Activated CD4-positive, CD25-positive, alpha-beta regulatory T cell (primary cell): ENCODE data around the gene NOTCH4.
"Not testable (repeated sequence)": the region's sequence is repeated elsewhere in the genome, so short reads cannot be mapped to it uniquely, and the experiment has no call there.

Experiments
- DNase-seq, 4 experiments: peaks; one replicate each; lab custom pipeline; 2025; lab: John Stamatoyannopoulos, UW

NOTCH4 gene

DNA sequence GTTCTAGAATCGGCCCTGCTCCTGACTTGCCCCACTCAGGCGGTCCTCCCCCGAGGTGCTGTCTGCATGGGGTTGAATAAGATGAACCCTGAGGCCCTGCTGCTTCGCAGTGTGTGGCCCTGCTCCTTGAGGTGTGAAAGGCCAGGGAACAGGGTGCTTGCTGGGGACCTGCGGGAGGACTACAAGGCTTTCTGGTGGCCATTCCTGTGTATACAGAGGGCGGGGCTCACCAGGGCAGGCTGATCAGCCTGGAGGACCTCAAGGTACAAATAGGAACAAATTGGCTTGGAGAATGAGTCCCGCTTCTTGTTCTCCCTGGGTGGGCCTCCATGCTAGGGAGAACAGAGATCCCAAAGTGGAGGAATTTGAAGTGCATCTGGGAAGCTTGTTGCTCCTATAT lies 5.7 kb downstream of the NOTCH4 start:
- no peak for DNase-seq

DNA sequence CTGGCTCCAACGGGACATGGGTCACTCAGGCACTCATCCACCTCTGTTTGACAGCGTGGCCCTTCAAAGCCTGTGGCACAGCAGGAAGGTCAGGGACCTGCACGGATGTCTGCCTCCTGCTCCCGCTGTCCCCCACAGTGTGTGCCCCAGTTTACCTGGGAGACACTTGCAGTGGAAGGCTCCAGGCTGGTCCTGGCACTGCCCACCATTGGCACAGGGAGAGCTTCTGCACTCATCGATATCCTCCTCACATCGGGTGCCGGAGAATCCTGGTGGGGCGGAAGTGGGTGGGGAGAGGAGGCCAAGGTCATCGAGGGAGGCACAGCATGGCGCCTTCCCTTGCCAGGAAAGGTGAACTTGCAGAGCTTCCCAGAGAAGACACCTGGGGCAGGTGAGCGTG lies 6.9 kb downstream of the NOTCH4 start:
- no peak for DNase-seq

DNA sequence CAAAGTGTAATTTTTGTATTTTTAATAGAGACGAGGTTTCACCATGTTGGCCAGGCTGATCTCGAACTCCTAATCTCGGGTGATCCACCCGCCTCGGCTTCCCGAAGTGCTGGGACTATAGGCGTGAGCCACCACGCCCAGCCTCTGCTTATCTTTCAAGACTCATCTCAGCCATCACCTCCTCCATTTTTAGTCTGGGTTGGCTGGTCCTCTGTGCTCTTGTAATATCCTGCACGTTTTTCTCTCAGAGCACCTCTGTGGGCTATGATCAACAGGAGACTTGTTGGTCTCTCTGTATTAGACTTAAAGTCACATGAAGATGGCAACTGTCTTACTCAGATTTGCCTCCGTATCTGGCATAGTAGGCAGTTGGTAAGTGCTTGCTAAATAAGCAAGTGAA lies 7.6 kb downstream of the NOTCH4 start:
- DNase-seq = no peak

DNA sequence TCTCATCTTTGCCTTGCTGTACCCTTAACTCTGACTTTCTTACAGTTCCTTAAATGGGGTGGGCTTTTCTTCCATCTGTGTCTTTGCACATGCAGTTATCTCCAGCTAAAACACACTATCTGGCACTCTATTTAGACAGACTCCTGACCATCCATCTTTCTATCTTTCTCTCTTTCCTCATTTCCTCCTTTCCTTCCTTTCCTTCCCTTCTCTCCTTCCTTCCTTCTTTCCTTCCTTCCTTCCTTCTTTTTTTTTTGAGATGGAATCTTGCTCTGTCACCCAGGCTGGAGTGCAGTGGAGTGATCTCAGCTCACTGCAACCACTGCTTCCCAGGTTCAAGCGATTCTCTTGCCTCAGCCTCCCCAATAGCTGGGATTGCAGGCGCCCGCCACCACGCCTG lies 8.2 kb downstream of the NOTCH4 start:
- DNase-seq = no peak

DNA sequence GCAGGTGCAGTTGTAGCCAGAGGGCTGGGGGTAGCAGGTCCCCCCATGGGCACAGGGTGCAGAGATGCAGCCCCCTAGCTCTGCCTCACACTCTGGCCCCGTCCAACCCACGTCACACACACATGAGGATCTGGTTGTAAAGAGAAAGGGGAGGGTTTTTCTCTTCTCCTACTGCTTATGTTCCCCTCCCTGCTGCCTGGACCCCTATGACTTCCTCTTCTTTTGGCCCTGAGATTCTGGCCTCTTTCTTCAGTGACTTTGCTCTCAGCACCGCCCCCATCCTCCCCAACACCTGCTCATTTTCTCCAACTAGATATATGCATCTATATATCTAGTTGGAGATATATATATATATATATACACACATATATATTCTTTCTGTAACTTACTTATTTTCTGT lies 9.7 kb downstream of the NOTCH4 start:
- DNase-seq = no peak

DNA sequence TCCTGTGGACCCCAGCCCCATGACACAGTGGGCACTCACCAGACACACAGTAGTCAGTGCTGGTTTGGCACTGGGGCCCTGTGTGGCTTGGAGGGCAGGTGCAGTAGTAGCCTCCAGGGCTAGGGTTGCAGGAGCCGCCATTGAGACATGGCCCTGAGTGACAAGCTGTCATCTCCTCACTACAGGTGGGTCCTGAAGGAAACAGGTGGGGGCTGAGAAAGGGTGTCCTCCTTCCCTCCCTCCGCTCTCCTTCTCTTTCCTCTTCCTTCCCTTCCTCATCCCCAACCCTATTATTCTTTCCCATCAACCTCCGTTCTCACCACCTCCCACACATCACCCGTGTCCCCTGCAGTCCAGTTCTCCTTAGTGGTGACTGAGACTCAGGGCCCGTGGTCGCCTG lies 10.2 kb downstream of the NOTCH4 start:
- no peak for DNase-seq

DNA sequence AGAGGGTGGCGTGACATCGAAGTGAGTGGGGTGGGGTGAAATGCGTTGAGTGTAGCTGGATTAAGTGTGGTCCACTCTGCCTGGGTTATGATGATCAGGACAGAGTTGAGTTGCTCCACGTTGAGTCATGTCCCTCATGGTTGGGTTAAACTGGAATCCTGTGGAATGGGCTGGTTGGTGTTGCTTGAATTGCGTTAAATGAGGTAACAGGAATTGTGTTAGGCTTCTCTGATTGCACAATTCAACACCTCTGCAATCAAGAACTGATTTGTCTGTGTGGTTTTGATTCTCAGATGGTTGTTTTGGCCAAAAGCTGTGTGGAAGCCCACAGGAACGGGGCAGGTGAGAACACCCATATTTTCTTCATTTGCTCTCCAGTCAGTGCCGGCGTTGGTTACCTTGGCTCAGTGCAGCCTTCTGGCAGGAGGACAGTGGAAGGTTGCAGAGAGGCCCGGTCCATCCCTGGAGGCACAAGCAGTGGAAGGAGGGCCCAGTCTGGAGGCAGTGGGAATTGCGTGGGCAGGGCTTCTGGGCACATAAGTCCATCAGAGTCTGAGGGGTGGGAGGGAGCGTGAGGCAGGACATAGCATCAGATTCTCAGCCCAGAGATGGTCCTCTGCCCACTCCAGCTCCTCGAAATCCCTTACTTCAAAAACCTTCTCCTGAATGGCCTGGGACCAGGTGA lies 11.6 kb downstream of the NOTCH4 start:
- DNase-seq = no peak

DNA sequence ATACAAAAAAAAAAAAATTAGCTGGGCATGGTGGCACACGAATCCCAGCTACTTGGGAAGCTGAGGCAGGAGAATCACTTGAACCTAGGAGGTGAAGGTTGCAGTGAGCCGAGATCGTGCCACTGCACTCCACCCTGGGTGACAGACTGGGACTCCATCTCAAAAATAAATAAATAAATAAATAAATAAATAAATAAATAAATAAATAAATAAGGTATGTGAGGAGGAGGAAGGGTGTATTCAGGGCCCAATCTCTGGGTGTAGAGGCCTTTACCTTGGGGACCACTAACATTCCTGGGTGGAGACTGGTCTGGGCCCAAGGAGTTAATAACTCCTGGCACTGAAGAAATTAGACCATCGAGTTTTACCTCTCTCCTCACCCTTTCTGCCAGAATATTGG lies 12.4 kb downstream of the NOTCH4 start:
- not testable (repeated sequence) for DNase-seq

DNA sequence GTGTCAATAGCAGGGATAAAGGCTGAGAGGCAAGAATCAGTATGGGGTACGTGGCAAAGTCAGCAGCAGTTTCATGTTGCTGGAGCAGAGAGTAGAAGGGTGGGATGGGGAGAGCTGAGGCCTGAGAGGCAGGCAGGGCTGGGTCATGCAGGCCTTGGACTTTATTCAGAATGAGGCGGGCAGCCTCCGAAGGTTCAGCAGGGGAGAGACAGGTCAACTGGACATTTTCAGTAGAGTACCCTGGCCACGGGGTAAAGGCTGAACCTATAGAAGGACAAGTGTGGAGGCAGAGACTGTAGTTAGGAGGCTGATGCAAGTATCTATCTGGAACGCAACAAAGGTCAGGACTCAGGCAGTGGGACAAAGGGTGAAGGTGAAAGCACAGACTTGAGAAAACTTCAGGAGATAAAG lies 13.7 kb downstream of the NOTCH4 start:
- DNase-seq = no peak

DNA sequence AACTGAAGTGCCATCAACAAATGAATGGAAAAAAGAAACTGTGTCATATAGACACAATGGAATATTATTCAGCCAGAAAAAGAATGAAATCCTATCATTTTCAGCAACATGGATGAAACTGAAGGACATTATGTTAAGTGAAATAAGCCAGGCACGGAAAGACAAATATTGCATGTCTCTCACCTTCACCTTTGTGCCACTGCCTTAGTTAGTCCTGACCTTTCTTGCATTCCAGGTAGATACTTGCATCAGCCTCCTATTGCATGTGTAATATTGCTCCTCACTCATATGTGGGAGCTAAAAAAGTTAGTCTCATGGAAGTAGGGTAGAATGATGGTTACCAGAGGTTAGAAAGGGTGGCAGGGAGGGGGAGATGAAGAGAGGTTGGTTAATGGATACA lies 14.9 kb downstream of the NOTCH4 start:
- no peak for DNase-seq

DNA sequence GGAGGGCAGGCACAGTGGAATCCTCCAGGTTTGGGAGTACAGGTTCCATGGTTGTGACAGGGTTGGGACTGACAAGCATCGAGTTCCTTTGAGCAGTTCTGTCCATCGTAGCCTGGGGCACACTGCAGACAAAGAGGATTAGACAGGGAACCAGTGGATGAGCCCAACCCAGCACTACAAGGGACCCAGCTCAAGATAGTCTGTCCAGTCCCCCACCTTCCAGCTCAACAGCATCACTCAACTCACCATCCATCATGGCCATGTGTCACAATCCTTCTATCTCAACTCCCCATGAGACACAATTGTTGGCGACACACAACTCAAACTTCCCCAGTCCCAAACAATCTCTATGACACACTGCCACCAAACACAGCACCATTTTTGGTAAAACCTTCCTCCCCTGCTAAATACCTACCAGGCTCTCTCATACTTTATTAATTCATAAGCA lies 19.6 kb downstream of the NOTCH4 start:
- DNase-seq = no peak

DNA sequence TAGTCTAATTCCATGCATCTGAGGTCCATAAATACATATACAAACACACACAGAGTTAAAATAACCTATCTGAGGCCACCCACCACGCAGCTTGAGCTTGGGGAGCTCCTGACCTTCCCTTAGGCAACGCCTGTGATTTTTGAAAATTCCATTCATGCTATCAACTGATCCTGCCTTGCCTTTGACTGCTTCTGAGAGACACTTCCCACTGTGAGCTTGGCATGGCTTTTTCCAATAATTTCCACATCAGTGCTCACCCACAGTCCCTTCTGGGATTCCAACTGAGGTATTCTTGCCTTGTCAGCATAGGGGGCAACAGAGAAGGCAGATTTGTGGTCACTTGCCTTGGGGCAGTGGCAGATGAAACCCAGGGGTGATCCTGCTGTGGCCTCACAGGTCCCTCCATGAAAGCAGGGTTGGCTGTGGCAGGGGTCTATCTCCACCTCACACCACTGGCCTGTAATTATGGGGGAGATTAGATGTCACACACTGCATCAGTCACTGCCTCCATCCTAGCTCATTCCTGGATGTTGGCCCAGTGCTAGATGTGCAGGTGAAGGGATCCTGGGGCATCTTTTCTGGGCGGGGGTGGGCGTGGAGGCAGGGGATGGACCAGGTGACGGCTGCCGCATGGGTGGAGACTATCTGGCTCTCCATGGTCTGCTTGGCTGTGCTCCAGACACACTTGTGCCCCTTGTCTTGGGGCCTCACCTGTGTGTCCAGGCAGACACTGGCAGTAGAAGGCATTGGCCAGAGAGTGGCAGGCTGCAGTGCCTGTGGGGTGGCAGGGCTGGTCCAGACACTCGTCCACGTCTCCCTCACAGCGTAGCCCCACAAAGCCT lies 20.2 kb downstream of the NOTCH4 start:
- no peak for DNase-seq

DNA sequence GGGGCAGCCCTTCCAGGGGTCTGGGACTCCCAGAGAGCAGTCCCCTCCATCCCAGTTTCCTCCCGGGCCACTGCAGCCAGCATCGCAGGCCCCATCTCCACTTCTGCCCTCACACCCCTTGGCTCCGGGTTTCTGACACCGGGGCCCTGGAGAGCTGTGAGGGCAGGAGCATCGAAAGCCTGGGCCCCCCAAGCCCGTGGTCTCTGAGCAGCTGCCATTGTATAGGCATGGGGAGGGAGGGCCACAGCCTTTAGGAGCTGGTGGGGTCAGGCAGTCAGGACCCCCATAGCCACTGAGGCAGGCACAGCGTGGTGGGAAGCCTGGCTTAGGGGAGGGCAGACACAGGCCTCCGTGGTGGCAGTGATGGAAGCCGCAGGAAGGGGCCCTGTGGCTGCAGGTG lies 21.7 kb downstream of the NOTCH4 start:
- DNase-seq = no peak

DNA sequence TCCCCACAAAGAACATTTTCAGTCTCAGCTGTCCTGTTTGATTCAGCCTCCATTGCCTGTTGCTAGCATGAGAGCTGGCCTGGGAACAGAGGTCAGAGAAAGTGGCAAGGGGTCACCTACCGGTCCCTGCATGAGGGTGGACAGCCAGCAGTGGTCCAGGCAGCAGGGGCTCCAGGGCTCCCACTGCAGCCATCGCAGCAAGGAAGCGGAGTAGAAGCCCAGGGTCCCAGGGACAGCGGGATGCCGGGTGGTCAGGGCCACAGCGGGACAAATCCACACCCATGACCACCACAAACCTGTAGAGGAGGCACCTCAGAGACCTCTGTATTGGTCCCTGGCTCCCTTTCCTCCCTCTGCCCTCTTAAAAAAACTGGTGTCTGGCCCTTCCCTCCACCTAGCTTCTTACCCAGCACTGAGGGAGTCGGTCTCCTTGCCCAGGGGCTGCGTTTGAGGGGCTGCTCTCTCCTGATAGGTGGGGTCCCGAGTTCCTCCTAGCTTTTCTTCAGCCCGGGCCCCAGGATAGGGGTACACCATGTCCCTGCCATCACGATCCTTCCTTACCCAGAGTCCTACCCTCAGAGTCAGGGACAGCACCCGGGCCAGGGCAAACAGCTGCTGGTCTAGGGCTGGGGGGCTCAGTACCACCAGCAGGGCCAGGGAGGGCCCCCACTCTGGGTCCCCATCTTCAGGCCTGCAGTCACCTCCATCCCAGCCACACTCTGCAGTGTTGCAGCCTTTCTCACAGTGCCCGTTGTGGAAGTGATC lies 23.0 kb downstream of the NOTCH4 start:
- DNase-seq = no peak

DNA sequence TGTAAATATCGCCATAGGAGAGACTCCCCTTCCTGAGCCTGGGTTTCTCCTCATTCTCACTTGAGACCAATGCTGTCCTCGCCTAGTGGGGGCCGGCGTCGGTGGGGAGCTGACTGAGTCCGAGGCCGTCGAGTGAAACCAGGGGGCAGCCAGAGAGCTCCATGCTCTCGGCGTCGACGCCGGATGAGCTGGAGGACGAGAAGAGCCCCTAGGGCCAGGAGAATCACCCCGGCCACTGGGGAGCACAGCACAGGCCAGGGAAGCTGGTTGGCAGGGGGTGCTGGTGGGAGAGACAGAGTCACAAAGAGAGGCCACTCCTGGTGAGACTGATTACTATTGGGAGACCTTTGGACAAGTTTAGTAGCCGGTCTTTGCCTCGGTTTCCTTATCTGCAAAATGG lies 25.0 kb downstream of the NOTCH4 start:
- no peak for DNase-seq

DNA sequence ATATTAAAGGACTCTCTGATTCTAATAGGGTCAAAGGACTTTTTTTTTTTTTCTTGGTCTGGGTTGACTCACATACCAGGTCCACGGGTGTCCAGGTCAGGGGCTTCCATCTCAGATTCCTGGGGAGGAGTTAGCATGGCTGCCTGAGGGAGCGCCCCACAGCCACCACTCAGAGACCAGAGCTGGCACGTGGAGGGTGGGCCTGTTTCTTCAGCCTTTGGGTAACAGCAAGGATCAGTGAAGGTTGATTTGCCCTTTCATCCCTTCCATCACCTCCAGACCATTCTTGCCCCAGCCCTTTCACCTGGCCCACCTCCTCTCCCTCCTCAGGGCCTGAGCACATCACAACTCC lies 25.5 kb downstream of the NOTCH4 start:
- DNase-seq = no peak

DNA sequence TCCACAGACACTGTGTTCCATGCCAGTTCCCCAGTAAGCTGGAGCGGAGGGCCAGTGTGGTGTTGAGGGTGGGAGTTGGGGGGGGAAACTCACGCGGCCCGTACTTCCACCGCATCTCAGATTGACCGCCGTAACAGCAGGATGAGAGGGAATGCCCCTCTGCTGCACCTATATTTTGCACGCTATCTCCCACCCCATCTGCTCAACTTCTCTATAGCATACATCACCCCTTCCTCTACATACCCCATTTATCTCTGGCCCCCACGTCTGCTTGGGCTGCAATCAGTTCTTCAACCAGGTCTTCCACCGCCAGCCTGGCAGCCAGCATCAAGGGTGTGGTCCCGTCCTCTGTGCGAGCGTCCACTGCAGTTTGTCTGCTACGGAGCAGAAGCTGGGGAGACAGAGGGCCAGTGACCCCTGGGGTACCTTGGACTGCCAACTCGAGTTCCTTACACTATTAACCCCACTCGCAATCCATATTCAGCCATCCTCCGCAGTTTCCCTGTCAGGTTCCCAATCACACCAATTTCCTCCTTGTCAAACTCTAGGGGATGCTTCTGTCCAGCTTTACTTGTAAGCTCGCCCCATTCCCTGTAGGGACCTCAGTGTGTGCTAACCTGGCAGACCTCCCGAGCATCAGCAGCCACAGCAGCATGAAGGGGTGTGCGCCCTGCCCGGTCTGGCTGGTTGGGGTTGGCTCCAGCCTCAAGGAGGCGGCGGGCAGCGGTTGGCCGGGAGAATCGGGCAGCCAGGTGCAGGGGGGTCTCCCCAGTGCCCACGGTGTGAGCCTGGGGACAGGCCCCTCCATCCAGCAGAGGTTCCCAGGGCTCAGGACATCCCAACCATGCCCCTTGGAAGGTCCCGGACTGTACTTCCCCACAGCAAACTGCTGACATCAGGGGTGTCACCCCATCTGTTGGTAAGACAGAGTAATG lies 26.9 kb downstream of the NOTCH4 start:
- no peak for DNase-seq

DNA sequence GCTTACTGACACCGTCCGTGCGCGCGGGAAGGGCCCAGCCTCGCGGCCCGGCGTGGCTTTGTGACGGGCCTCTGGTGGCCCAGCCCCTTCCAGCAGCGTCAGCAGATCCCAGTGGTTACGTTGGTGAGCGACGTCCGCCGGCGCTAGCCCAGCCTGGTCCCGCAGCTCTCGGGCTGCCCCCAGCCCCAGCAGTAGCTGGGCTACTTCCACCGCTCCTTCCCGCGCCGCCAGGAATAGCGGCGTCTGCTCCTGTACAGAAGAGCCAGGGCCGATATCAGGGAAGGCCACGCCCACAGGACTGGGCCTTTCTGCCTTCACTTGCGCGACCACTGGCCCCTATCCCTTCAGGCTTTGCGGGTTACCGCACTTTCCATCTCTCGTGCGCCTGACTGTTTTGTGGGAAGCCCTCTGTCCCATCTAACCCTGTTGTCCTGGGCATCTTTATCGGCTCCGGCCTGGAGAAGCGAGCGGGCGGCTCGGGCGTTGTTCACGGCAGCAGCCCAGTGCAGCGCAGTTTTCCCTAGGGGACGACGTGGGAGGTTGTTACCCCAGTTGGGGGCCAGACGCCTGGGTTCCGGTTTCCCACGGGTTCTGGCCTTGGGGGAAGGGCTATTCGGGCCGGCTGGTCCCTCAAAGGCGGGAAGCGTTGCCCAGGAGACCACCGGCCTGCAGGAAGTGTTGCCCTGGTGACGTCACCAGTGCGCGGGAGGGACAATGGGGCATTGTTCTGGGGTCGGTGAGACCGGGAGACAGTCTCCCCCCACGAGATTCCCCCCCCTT lies 27.8 kb downstream of the NOTCH4 start:
- DNase-seq = peak in 3 of 4 experiments; percentile 30 to 40 (median 32)

DNA sequence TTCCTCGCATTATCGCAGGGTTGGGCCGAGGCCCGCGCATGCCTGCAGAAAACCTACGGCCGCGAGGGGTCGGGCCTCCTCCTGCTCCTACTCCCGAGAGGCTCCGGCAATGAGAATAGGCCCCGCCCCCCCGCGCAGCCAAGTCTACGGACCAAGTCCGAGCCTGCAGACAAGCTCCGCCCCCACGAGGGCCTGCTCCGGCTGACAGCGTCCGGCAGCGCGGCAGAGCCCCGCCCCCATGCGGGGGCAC lies 28.3 kb downstream of the NOTCH4 start:
- peak; percentile 100 for DNase-seq

DNA sequence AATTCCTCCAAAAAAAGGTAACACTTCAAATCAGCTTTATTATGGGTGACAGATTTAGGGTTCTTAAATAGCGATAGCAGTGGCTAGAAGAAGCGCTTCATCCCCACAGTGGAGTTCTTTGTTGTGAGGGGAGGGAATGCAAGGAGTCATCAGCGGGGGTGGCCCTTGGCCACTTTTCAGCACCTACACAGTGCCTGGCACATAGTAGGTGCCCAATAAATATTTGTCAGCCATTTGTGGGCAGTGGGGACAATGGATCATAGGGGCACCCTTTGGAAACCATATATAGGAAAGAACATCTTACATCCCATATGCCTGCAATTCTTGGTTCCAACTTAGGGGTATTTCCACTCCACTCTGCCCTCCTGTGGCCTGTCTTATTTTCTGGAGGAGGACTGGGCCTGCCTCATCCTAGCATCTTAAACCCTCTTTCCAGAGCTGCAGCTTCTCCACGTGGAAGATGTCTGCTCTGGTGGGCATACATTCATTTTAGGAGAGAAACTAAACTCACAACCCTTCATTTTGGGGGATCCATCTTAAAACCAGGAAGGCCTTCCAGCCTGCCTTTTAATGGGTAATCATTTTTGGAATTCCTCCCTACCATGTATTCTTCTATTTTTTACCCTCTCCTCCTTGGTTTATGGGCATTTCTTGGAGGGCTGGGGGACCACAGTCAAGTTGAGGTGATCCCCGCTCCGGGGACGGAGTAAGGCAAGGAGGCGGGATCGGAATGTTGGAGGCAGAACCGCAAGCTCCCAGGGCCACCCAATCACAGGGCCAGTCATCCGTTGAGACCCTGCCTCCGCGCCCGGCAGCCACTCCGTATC lies 28.8 kb downstream of the NOTCH4 start:
- DNase-seq = no peak
